Measurements from ENCODE around the gene LZIC. TPM values are rescaled to one million over a fixed set of nuclear protein-coding genes. Genes with fewer than 3 reads are reported as not detected.
A peak's percentile ranks its signal among the peaks of the same experiment; 100 is the strongest.

Gene LZIC
- total RNA-seq, 1 donor = 37.6 TPM

GRCh38 chr1:9912264-9912936 lies 30.8 kb downstream of the LZIC start:
- H3K4me3 ChIP-seq (ENCODE audit: low read depth, low read length) = no peak overlapping the region
- DNase-seq (ENCODE audit: low read depth) = no peak
- no peak for TF ChIP-seq CTCF (IDR thresholded peaks at IDR 0.05; ENCODE audit: insufficient read depth, low read depth, low read length)

GRCh38 chr1:9910423-9911178 lies 32.6 kb downstream of the LZIC start:
- peak; percentile 99 for DNase-seq (ENCODE audit: low read depth)
- TF ChIP-seq CTCF (IDR thresholded peaks at IDR 0.05; ENCODE audit: insufficient read depth, low read depth, low read length) = no peak
- peak overlapping the region; percentile 73 for H3K4me3 ChIP-seq (ENCODE audit: low read depth, low read length)

GRCh38 chr1:9910076-9910422 lies 33.1 kb downstream of the LZIC start, which contains the start of gene CTNNBIP1:
TSS of gene CTNNBIP1 (minus strand) at chr1:9910269. CDS start at chr1:9872064, 38,205 bp downstream.
- TF ChIP-seq CTCF (IDR thresholded peaks at IDR 0.05; ENCODE audit: insufficient read depth, low read depth, low read length) = no peak
- H3K4me3 ChIP-seq (ENCODE audit: low read depth, low read length) = peak within 1 kb of the TSS; percentile 78
- no peak for DNase-seq (ENCODE audit: low read depth)

- no peak for TF ChIP-seq CTCF (IDR thresholded peaks at IDR 0.05; ENCODE audit: insufficient read depth, low read depth, low read length)
- H3K4me3 ChIP-seq (ENCODE audit: low read depth, low read length) = peak overlapping the region; percentile 78
- DNase-seq (ENCODE audit: low read depth) = no peak
Measured at GRCh38 chr1:9909234-9910046, 33.8 kb downstream of the LZIC start.

GRCh38 chr1:9908871-9909233 lies 34.3 kb downstream of the LZIC start:
- DNase-seq (ENCODE audit: low read depth) = no peak
- TF ChIP-seq CTCF (IDR thresholded peaks at IDR 0.05; ENCODE audit: insufficient read depth, low read depth, low read length) = no peak
- H3K4me3 ChIP-seq (ENCODE audit: low read depth, low read length) = peak overlapping the region; percentile 78

GRCh38 chr1:9907441-9907840 lies 35.8 kb downstream of the LZIC start:
- DNase-seq (ENCODE audit: low read depth) = no peak
- no peak overlapping the region for H3K4me3 ChIP-seq (ENCODE audit: low read depth, low read length)
- no peak for TF ChIP-seq CTCF (IDR thresholded peaks at IDR 0.05; ENCODE audit: insufficient read depth, low read depth, low read length)

Measured in fibroblast of villous mesenchyme (primary cell).